HT-29 (cell line): ENCODE results near the gene LMCD1. TPM values are rescaled to one million over a fixed set of nuclear protein-coding genes. Genes with fewer than 3 reads are reported as not detected.

Source experiments
- DNase-seq: peaks from one replicate; pipeline ENCODE4 v3.0.0-alpha.2; 2015; ENCODE audit warnings: low spot score
- total RNA-seq: library from RNA; depleted of rRNA; stranded (reverse); fragments of >200 nt; shearing (Covaris generic); gene quantifications from 2 replicates; pipeline ENCODE4 v1.2.3, GENCODE V29; 2014; rRNA removed

Gene LMCD1
- total RNA-seq, 1 experiment from 2014 or later: 7.5 TPM

- no peak for DNase-seq
These were observed 116.3 kb downstream of the LMCD1 start for GRCh38 chr3:8617921-8618320.

- no peak for DNase-seq
These were observed 117.3 kb downstream of the LMCD1 start for GRCh38 chr3:8618950-8619349.

GRCh38 chr3:8619548-8619947 lies 117.9 kb downstream of the LMCD1 start:
- DNase-seq: peak; percentile 50

GRCh38 chr3:8621141-8621540 lies 119.5 kb downstream of the LMCD1 start:
- DNase-seq: no peak

GRCh38 chr3:8621872-8622271 lies 120.2 kb downstream of the LMCD1 start:
- DNase-seq: no peak

GRCh38 chr3:8622873-8623691 lies 121.5 kb downstream of the LMCD1 start:
- peak; percentile 68 for DNase-seq

GRCh38 chr3:8623741-8624140 lies 122.1 kb downstream of the LMCD1 start:
- DNase-seq: no peak

Other genes with a start within 250 kb of the LMCD1 start
- gene SSUH2, start 143.0 kb downstream of the LMCD1 start, total RNA-seq: 0.08 and 0.10 TPM in 2 replicates
- gene CAV3, start 232.0 kb downstream of the LMCD1 start, total RNA-seq: not detected in 2 replicates